ENCODE measurements around the gene RTN4IP1.

DNA sequence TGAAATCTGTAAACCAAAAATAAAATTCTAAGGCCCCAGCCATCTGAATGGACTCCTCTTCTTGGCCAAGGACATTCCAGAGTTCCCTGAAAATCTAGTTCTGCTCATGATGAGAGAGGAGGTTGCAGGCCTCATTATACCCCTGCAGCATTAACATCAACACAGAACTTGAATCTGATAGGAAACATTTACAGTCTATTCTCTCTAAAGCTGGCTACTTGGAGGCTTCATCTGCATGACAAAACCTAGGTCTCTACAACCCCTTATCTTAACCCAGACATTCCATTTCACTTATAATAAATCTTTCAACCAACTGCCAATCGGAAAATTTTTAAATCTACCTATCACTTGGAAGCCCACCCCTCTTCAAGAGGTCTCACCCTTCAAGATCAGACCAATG is 15.7 kb downstream of the RTN4IP1 start:
- no peak for TF ChIP-seq SUZ12 (IDR thresholded peaks at IDR 0.05; ENCODE audit: extremely low read depth, insufficient read depth, insufficient read length)
- no peak for TF ChIP-seq YY1 (IDR thresholded peaks at IDR 0.05; ENCODE audit: insufficient read depth, insufficient read length)
- TF ChIP-seq ZNF274 (IDR thresholded peaks at IDR 0.05; ENCODE audit: low read depth, low read length) = no peak
